ENCODE data around the gene CTNND2.

The CTNND2 gene

DNA sequence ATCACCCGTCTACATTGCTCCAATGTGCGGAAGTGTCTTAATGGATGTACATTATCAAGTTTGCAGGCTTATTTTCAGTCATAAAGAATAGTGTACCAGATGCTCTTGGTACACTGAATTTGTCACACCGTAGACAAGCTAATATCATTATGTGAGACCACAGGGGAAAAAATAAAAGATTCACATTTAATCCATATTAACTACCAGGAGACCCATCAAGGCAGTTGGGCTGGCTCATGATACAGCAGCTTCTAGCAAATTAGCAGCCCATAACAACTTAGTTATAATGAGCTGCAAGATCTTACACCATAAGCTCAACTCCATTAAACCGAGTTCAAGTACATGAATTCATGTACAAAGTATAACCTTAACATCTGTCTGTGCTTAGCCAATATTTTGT, 324.9 kb downstream of the CTNND2 start:
- no peak for DNase-seq

DNA sequence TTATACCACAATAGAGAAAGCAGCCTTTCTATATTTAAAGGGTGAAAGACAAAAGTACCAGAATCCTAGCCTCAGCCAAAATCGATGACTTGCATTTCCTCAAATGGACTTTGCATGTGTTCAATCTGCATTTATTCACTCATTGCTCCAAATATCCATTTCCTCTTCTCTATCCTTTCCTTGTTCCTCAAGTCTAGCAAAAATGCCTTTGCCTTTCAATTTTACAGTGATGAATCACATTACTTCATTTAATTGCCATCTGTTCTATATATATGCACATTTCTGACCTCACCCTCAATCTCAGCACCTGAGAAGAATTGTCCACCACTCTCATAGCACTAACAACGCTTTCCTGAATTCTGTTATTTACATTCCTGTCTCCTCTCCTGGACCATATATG, 329.5 kb downstream of the CTNND2 start:
- no peak for DNase-seq

DNA sequence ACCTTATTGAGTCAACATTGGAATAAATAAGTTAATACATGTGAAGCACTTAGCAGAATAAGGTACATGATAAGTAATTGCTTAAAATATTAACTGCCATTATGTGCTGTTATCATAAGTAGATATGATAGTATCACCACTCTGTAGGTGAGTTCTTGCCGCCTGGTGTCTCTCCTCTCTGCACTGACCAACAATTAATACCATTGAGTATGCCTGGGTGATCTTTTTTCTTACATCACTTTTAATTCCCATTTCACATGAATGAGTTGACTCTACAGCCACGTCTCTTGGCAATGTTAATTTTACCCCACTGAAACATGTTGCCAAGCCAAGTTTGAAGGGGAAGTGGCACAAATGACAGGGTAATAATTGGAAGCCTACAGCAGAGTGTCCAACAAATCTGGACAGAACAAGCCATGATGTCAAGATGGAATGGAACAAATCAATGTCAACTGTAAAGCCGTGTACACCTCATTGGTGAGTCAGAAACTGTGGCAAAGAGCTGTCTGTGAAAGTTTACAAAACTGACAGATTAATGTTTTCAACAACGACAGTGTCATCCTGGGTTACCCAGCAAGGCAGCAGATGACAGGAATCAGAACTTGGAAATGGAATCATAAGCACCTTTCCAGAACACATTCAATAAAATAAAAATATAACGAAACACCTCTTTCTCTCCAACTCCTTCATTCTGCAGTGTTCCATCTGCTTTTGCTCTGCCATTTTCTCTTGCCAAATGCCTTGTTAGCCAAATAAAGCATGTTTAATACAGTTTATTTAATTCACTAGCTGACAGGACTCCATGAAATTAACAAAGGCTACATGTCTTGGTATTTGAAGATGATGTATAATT, 330.9 kb downstream of the CTNND2 start:
- DNase-seq, result no peak

DNA sequence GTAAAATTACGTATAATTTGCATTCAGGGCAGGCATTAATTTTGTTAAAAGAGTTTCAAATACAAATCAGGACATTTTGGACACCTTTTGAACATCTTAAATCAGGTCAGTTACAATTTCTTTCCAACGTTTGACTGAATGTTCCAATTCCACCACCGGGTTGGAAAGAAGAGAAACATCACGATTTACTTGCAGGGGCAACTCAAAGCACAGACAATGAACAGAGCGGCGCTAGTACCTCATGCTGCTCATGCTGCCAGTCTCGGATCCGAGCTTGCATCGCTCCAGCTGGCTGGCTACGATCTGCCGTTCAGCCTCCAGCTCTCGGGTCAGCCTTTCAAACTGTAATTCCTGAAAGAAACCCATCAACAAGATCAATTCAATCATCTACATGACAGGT, 339.5 kb downstream of the CTNND2 start:
- DNase-seq, result no peak

DNA sequence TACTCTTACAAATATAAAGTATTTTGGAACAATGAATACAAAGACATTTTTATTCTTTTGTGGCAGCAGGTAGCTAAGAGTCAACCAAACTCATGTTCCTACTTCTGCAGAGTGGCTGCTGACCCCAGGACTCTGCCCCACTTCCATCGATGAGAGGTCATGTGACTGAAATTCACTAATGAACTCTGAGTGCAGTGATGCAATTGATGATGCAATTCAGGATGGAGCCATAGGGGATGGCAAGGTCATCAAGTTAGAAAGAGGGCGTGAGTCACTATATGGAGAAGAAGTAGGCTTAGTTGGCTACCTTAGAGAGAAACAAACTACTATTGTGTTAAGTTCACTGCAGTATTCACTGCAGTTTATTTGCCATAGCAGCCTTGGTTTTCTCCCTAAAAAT, 340.4 kb downstream of the CTNND2 start:
- no peak for DNase-seq

DNA sequence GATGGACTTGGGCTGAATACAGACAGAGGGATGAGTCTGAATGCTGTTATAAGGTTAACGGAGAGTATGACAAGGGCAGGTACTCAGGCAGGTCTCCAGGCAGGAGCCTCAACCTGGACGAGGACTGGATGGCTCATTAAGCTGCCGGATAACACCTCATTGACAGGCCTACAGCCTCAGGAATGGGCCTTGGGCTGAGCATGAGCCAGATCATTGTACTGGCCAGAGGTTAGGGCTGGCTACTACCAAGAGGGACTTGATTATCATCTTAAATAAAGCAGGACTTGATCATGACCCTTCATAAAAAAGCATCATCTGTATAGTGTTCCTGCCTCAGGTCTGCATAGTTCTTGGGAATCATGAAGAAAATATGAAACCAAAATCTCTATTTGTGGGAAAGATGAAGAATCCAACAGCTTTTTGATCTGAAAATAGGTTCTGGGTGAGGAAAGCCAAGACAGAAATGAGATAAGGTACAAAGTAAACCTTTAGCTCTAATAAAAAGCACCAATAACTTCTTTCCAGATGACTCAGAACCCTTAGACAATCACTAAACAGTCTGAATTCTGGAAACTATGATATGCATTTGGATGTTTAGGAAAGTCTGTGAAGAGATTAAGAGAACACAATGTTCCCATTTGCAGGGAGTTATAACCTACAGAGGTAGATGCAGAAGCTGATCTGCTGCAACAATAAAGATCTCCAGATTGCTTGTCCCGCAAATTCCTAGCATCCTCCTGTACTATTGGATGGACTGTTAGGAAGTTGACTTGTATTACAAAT, 343.1 kb downstream of the CTNND2 start:
- no peak for DNase-seq

DNA sequence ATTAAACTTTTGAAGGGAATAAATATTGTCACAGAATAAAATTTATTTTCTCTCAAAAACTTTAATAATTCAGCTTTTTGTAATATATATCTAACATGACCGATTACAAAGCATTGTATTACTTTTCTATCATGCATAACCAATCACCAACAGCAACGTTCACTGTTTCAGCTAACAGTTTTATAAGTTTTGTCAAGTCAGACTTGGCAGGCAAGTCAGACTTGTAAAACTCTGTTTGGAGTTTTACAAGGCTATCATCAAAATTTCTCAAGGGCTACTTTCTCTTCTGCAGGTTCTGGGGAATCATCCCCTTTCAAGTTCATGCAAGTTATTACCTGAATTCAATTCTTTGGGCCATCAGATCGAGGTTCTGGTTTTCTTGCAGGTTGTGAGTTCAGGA, 347.2 kb downstream of the CTNND2 start:
- DNase-seq, result no peak

DNA sequence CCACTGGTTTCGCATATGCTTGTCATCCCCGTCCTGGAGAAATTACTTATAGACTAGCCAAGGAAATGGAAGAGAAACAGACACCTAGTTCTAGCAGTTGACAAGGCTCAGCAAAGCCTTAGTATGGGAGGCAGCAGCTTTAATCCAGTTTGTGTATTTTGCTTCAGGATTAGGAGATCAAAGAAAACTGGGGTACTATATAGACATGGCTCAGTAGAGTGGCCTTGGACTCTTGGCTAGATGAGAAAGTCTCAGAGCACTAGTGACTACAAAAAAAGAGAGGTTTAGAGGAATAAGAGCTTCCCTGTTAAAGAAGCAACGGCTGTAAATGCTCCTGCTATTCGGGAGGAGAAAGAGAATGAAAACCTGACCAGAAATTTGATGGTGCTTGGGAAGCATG, 349.1 kb downstream of the CTNND2 start:
- no peak for DNase-seq

DNA sequence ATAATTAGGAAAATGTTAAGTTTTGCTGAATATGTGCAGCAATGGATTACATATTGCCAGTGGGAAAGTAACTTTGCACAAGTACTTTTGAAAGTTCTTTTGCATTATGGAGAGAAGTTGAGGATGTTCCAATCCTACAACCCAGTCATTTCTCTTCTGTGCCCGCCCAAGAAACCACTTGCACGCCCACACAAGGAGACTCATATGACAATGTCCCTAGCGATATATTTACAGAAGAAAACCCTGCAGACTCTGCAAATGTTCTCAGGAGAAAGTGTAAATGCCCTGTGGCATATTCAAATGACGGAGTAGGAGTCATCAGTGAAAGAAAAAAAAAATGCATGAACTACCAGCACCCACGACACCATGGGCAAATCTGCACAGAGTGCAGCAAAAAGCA, 356.5 kb downstream of the CTNND2 start:
- no peak for DNase-seq

DNA sequence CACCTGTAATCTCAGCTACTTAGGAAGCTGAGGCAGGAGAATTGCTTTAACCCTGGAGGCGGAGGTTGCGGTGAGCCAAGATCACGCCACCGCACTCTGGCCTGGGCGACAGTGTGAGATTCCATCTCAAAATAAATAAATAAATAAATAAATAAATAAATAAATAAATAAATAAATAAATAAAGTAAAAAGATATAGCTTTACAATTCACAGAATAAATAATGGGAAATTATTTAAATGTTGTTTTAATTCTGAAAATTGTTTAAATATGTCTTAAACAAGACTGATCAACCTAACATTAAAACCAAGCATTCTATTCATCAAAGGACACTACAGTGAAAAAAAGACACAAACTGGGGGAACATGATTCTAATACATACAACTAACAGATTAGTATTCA, 357.1 kb downstream of the CTNND2 start:
- DNase-seq, result no peak

DNA sequence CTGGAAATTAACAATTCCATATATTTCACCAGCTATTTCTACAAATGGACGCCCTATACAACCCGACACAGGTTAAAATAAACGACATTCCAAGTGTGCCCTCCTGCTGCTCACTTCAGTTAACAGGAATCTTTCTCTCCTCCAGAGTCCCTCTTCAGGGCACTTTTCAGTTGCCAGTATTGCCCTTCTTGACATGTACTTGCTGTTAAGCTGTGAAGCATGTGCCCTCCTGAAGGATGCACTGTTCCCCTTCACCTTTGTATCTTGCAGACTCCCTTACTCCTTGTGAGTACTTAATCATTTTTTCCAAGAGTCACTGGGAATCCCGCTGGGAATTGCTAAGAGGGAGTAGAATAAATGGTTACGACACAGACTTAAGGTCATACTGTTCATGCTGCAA, 364.1 kb downstream of the CTNND2 start:
- DNase-seq, result no peak

DNA sequence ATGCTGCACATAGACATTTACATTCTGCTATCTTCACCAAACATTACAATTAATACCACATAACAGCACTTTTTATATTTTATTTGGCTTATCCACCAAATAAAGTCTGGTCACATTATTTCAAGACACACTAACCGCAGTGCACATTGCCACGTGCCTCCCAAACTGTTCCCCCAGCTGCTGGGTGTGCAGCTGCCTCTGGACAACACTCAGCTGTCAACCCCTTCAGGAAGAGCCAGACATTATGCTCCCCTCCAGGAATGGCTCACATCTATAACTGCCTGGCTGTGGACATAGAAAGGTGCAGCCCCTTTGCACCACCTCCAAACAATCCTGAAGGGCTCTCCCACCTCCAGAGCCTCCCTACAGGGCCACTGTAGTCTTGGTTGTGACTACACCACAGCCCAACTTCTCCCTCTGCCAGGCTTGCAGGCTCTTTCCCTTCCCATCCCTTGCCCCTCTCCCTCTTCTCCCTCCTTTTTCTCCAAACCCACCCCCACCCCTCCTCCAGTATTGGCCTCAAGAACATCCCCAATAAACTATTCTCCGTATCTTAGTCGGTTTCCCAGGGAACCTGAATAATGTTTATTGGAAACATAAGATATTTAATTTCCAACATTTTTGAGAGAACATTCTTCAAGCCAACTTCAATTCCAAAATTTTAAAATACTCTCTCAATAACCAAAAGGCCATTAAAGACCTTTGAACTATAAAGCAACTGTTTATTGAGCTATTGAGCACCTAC, 372.3 kb downstream of the CTNND2 start:
- DNase-seq, result peak; percentile 57

DNA sequence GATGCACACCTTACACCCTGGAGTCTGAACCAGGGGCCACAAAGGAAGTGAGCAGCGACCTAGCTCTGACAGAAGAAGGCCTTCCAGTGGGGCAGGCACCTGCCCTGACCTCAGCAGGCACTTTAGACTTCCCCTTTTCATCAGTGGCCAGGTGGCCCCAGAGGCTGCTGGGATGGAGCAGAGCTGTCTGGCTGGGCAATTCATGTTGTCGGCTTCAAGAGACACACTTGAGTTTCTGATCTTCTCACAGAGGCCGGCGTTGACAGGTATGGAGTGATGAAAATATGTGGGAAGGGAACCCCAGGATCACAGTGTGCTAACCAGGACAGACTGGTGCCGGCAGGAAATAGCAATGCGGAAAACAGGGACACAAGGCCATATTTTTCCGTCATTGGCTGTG, 375.5 kb downstream of the CTNND2 start:
- DNase-seq, result no peak

DNA sequence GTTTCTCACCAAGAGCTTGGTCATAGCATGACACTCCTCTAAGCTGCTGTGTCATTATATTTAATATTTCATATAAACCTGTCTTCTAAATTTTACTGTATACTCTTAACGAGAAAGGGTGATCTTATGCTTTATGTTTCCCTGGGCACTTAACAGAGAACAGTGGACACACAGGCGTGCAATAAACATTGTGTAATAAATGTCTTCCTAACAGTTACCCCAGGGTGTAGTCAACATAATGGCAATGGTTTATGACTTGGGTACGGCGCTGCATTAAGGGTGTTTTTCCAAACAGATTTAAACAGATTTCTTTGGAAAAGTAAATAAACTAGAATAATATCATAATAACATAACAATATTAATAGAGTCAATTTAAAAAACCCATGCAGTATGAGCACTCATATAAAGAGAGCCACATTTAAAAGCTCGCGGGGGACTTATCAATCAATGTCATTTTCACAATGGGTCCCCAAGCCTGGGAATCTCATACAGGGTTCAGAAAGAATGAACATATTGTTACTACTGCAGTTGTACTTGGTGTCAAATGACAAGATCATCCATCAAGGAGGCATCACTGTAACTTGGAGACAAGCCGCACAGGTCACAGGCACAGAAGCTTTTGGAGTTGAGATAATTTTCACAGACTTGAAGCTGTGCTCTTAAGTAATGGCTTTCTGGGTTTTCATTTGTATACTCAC, 376.4 kb downstream of the CTNND2 start:
- DNase-seq, result no peak

DNA sequence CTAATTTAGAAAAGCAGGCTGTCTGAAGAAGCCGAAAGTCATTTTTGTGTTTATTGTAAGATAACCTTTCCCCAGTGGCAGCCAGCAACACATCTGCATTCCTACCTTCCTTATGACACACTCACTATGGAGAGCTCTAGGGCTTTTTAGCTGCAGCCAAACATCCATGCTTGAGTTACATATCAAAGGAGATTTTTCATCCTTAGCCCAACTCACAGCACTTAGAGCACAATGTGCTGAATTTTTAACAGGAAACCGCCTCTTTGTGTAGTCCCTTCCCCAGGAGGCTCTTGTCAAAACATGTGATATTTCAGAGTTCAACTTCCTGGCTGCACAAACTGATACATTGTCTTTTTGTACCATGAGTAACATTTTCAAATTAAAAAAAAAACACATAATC, 379.2 kb downstream of the CTNND2 start:
- no peak for DNase-seq

DNA sequence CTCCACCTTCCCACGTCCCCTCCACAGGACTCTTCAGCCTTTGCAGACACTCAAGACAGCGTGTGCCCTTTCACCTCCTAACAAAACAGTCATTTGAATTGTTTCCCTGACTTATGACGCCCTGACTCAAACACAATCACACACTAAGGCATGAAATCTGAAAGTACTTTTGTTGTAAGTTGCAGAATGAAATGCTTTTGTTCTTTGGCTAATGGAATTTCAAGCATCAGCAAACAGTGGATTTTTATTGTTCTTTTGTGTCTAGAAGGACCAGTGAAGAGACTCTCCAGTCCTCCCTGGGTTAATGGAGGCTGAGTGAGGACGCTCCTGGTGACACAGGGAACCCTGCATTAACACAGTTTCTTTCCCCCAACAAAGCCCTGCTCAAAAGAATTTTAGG, 380.1 kb downstream of the CTNND2 start:
- DNase-seq, result no peak

DNA sequence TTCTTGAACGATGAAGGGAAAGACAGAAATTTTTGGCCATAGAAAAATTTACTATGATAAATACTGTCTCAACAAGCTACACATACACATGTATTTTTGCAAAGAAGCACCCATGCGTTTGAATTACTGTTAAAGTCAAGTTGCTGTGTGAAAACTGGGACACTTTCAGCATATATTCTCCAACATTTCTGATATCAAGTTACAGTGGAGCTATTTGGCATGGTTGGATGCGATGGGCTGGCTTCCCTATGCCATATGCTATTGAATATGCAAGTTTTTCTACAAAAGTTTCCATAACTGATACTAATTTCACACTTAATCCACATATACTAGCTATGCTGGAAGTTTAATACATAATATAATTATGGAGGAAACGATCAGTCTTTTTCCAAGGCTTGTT, 381.4 kb downstream of the CTNND2 start:
- no peak for DNase-seq

DNA sequence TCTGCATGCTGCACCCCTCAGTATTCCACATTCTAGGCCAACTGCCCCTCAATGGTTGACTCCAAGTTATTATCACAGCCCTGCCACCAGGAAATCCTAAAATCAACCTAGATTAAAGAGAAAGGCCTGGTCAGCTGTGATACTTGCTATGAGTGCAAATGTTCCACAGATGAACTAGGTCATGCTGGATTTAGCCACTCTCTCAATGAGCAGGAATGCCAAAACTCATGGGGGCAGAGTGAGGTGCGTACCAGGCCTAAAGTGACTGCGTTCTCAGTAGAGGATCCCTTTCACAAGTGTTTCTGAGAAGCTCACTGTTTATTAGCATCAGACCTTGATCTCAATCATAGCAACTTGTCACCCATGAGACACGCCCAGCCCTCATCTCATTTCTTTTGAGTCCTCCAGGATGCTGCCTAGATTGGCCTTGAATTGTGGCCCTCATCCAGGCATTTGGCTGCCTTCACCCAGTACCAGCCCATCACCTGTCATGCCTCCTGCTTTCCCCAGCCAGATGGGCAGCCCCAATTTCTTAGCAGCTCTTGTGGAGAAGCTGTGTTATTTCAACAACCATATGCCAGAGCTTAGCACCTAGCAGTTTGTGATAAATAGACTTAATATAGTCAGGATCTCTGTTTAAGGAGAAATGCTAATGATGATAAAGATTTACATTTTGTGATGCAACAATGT, 383.9 kb downstream of the CTNND2 start:
- no peak for DNase-seq

DNA sequence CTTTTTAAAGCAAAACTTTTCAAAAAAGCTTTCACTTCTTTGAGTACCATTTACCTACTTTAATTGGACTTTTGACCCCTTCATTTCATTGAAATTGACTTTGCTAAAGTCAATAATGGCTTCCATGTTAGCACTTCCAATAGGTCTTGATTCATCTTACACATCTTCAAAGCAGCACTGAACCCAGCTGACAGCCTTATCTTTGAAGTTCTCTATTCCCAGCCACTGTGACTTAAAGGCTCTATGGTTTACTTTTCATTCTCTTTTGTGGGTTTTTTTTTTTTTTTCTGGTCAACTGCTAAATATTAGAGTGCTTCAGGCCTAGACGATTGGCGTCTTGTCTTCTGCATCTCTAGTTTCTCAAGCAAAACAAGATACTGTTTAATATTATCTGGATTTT, 385.0 kb downstream of the CTNND2 start:
- DNase-seq, result no peak

DNA sequence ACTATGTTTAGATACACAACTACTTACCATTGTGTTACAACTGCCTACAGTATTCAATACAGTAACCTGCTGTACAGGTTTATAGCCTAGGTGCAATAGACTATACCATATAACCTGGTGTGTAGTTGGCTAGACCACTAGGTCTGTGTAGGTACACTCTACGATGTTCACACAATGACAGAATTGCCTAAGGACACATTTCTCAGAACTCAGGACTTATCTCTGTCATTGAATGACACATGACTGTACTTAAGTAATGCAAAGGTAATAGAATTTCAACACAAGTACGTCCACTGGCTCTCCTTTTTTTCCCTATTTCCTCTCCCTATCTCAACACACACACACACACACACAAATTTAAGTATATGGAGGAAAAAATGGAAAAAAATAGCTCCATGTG, 385.6 kb downstream of the CTNND2 start:
- DNase-seq, result no peak

DNA sequence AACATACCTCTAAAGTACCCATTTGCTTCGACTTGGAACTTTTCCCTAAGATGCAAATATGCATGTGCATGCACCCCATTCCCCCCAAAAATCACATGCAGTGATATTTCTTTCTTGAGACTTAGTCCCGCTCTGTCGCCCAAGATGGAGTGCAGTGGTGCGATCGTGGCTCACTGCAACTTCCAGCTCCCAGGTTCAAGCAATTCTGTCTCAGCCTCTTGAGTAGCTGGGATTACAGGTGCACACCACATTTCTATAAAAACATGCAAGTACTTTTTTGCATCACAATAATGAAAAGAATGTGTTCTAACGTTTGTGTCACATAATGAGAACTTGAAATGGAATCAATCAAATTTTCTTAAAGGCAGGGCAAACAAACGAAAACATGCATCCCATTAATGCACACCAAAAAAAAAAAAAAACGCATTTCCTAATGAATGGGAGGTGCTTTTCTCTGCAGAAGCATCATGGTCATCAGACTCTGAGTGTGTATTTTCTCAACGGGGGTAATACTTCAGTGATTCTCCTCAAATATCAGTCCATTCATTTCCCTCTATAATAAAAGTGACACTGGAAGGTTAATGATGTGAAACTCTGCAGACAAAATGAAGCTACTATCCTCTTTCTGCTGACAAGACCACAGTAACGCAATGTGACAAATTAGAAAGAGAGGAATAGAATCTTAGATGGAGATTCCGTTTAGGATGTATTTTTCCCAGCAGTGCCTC, 389.4 kb downstream of the CTNND2 start:
- no peak for DNase-seq

DNA sequence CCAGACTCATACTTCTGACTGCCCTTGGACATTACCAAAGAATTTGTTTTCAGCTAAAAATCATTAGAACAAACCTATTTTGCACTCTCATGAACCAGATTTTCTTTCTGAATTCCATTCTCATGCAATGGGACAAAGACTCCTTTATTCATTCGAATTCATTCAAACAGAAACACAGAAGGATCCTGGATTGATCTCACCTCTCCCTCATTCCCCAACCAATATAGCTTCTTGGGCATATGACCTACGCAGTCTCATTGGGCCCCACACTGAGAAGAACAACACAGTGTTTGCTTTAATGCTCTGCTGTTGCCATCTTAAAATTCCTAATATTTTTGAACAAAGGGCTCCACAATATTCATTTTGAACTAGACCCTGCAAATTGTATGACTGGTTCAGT, 392.4 kb downstream of the CTNND2 start:
- no peak for DNase-seq

All from femur (tissue), 1 donor.